Prostate gland (tissue), 2 donors: ENCODE data around the gene SKAP2.

Experiments used
- POLR2A ChIP-seq: fragments of 450-650 bp; IDR thresholded peaks from one replicate; pipeline ENCODE4 v1.6.1; 2016; ENCODE audit warnings: antibody characterized with exemption, mild to moderate bottlenecking
- POLR2AphosphoS5 ChIP-seq: sonication (generic); formaldehyde crosslinking; IDR thresholded peaks from one replicate; pipeline ENCODE4 v1.6.1; 2017; ENCODE audit warnings: antibody characterized with exemption
- TF ChIP-seq, protein P1 (sequence below), 4 experiments: fragments of 200-600 bp in 2 of 4; fragments of 450-650 bp in 2 of 4; sonication (generic) in 2 of 4; IDR thresholded peaks; 1 replicate in 3 of 4; 2 replicates in 1 of 4; pipeline ENCODE4 v1.5.1; 2016 to 2019; ENCODE audit warnings: antibody characterized with exemption in 4 of 4, mild to moderate bottlenecking in 2 of 4, moderate library complexity in 2 of 4

DNA sequence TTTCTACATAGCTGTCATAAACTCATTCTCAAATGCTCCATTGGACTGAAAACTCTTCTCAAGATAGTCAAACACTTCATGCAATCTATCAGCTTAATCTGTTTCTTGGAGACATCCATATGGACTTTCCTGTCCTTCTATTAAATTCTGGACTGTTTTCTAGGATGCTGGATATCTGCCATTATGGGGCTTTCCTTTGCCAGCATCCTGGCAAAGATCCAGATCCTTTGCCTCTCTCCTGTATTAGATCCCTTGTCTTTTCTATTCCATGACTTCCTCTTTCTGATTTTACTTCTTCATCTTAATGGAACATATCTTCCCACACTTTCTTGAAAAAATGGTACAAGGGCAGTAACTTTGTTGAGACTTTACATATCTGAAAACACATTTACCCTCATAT is 35.9 kb upstream of the SKAP2 start:
- TF ChIP-seq, protein P1, sequence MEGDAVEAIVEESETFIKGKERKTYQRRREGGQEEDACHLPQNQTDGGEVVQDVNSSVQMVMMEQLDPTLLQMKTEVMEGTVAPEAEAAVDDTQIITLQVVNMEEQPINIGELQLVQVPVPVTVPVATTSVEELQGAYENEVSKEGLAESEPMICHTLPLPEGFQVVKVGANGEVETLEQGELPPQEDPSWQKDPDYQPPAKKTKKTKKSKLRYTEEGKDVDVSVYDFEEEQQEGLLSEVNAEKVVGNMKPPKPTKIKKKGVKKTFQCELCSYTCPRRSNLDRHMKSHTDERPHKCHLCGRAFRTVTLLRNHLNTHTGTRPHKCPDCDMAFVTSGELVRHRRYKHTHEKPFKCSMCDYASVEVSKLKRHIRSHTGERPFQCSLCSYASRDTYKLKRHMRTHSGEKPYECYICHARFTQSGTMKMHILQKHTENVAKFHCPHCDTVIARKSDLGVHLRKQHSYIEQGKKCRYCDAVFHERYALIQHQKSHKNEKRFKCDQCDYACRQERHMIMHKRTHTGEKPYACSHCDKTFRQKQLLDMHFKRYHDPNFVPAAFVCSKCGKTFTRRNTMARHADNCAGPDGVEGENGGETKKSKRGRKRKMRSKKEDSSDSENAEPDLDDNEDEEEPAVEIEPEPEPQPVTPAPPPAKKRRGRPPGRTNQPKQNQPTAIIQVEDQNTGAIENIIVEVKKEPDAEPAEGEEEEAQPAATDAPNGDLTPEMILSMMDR (IDR thresholded peaks at IDR 0.05), result no peak
- TF ChIP-seq POLR2A (no peak), POLR2AphosphoS5 (no peak)
